Esophagus squamous epithelium (tissue), 4 donors: ENCODE data around the gene FAM181A.

Experiments
- POLR2A ChIP-seq, 4 donors: fragments of 450-650 bp; IDR thresholded peaks; one replicate each; pipeline ENCODE4 v1.6.1; 2017; ENCODE audit warnings: antibody characterized with exemption in 4 of 4, mild to moderate bottlenecking in 4 of 4, moderate library complexity in 3 of 4
- TF ChIP-seq, protein P1 (sequence below), 6 experiments: fragments of 450-650 bp in 4 of 6; fragments of 200-600 bp in 2 of 6; sonication (generic) in 2 of 6; IDR thresholded peaks; one replicate each; pipeline ENCODE4 v1.5.1; 2016 to 2019; ENCODE audit warnings: antibody characterized with exemption in 6 of 6, mild to moderate bottlenecking in 4 of 6, moderate library complexity in 4 of 6

DNA sequence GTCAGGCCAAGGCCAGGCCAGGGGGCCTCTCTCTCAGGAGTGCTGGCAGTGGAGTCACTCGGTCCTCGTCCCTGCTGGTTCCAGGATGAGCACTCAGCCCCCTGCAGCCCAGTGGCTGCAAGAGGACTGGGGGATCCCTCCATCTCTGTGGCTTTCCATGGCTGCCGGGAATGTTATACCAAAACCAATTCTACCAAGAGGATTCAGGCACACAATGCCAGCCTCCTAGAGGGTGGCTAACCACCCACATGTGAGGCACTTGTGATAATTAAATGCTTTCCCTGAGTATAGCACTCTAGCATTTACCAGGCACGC is 27.3 kb downstream of the FAM181A start:
- TF ChIP-seq, protein P1, sequence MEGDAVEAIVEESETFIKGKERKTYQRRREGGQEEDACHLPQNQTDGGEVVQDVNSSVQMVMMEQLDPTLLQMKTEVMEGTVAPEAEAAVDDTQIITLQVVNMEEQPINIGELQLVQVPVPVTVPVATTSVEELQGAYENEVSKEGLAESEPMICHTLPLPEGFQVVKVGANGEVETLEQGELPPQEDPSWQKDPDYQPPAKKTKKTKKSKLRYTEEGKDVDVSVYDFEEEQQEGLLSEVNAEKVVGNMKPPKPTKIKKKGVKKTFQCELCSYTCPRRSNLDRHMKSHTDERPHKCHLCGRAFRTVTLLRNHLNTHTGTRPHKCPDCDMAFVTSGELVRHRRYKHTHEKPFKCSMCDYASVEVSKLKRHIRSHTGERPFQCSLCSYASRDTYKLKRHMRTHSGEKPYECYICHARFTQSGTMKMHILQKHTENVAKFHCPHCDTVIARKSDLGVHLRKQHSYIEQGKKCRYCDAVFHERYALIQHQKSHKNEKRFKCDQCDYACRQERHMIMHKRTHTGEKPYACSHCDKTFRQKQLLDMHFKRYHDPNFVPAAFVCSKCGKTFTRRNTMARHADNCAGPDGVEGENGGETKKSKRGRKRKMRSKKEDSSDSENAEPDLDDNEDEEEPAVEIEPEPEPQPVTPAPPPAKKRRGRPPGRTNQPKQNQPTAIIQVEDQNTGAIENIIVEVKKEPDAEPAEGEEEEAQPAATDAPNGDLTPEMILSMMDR (IDR thresholded peaks at IDR 0.05), result no peak
- TF ChIP-seq POLR2A (IDR thresholded peaks at IDR 0.05), result no peak
